Ovary (tissue), 9 donors: ENCODE data around the gene CCDC194. TPM values are rescaled to one million over a fixed set of nuclear protein-coding genes. Genes with fewer than 3 reads are reported as not detected.

Experiments used
- DNase-seq, 5 donors: peaks; one replicate each; pipeline ENCODE4 v3.0.0-alpha.2; 2019 to 2020
- H3K27ac ChIP-seq, 2 donors: fragments of 200-600 bp; one replicate each; pipeline versions ENCODE4 v1.5.1 to v1.8.0; 2019 to 2022
- H3K27me3 ChIP-seq: fragments of 200-600 bp; one replicate; pipeline ENCODE4 v1.8.0; 2022
- H3K36me3 ChIP-seq: fragments of 200-600 bp; sonication (generic); one replicate; pipeline ENCODE4 v1.5.1; 2019
- H3K4me1 ChIP-seq: one replicate; pipeline ENCODE4 v1.8.1; 2013; ENCODE audit warnings: mild to moderate bottlenecking, moderate library complexity; ENCODE audit not compliant: insufficient read depth
- H3K4me3 ChIP-seq: fragments of 200-600 bp; sonication (generic); one replicate; pipeline ENCODE4 v1.5.1; 2017
- H3K9me3 ChIP-seq, 2 donors: fragments of 200-600 bp in 1 of 2; sonication (generic) in 1 of 2; one replicate each; pipeline versions ENCODE4 v1.5.1 to v1.8.1; 2013 to 2019; ENCODE audit warnings: mild to moderate bottlenecking in 1 of 2, moderate library complexity in 1 of 2
- CTCF ChIP-seq, 3 donors: fragments of 450-650 bp in 2 of 3; fragments of 200-600 bp in 1 of 3; IDR thresholded peaks; one replicate each; pipeline versions ENCODE4 v1.5.1 to v1.8.0; 2016 to 2022; ENCODE audit warnings: antibody characterized with exemption in 3 of 3, mild to moderate bottlenecking in 1 of 3
- EP300 ChIP-seq: sonication (generic); formaldehyde crosslinking; IDR thresholded peaks from one replicate; pipeline ENCODE4 v1.6.1; 2017; ENCODE audit warnings: antibody characterized with exemption
- POLR2A ChIP-seq: fragments of 450-650 bp; IDR thresholded peaks from one replicate; pipeline ENCODE4 v1.6.1; 2017; ENCODE audit warnings: antibody characterized with exemption, mild to moderate bottlenecking, moderate library complexity
- WGBS, 3 donors: extraction: QIAGEN DNeasy Blood & Tissue Kit in 1 of 3; methylation state at CpG; one replicate each; pipeline versions ENCODE4 v1.1.5 to v1.1.7; 2013 to 2017; 5-methylcytosine and 5-hydroxymethylcytosine counted together
- intact Hi-C, 4 donors: fragments of 100-400 bp; cut with DNase I; formaldehyde crosslinking; loops; one replicate each; pipeline versions ENCODE4 v1.11.0 to v1.15.1; 2022 to 2023
- polyA plus RNA-seq, 2 donors: library from polyadenylated mRNA; stranded (reverse); fragments of 200-250 nt in 1 of 2; fragments of 350-450 nt in 1 of 2; fragmentation: Illumina TruSeq in 1 of 2; extraction: RNeasy Lipid Tissue Mini Kit (QIAGEN cat#74804) in 1 of 2; gene quantifications; one replicate each; pipeline ENCODE4 v1.2.3, GENCODE V29; 2013 to 2014
- total RNA-seq, 7 donors: library from RNA; depleted of rRNA in 2 of 7; stranded (reverse); fragments of >200 nt in 2 of 7; fragmentation: NEBNext Ultra II Directional in 3 of 7; extraction: Animal tissue kit (Norgen Biotek cat#: 25700) in 3 of 7; gene quantifications; one replicate each; pipeline versions ENCODE4 v1.1.0 to v1.2.4, GENCODE V29; 2016 to 2023
- donor health status: DM: no; HTN: no; CAD: no; lungs with moderate emphysema.
- donor health status: DM: no; HTN: no; CAD: no.
- donor health status: Bipolar disorder and iron deficiency.
- donor health status: DM: yes; HTN: yes; CAD: no.
- donor health status: DM: no; HTN: no; CAD: no.
- donor health status: DM: yes; HTN: yes; CAD: no.

The CCDC194 gene
- total and polyA plus RNA-seq, 9 donors = 0.69 to 13.6 (median 5.7) TPM

- no peak for TF ChIP-seq CTCF (IDR thresholded peaks at IDR 0.05)
- no peak for TF ChIP-seq POLR2A
- no peak for TF ChIP-seq EP300
- Histone ChIP-seq H3K27ac (peak overlapping the region in 1 of 2 donors; percentile 77), H3K4me3 (peak overlapping the region; percentile 75), H3K36me3 (no peaks in the 10 kb centered on the region), H3K4me1 (peaks cover 5% of the 10 kb centered on the region), H3K9me3 (no peaks in the 10 kb centered on the region), H3K27me3 (no peaks in the 10 kb centered on the region)
- intact Hi-C loops = no loop called here
- WGBS, 3 donors = 5 to 7% (median 6%) methylated on average over 8 of the region's 8 CpGs
- no peak for DNase-seq
Measured at GRCh38 chr19:17419154-17419620, 25.2 kb upstream of the CCDC194 start.

GRCh38 chr19:17418710-17419109, 24.7 kb upstream of the CCDC194 start:
- intact Hi-C loops = no loop called here
- no peaks in the 10 kb centered on the region for H3K36me3 ChIP-seq
- no peaks in the 10 kb centered on the region for H3K9me3 ChIP-seq
- no peak overlapping the region for H3K4me3 ChIP-seq
- H3K27me3 ChIP-seq = no peaks in the 10 kb centered on the region
- no peak overlapping the region for H3K27ac ChIP-seq
- WGBS, 3 donors = 36 to 53% (median 41%) methylated on average over 3 of the region's 3 CpGs
- no peak for DNase-seq
- peaks cover 10% of the 10 kb centered on the region for H3K4me1 ChIP-seq
- no peak for TF ChIP-seq EP300
- TF ChIP-seq CTCF (IDR thresholded peaks at IDR 0.05) = no peak

GRCh38 chr19:17415121-17415520, 21.1 kb upstream of the CCDC194 start:
- intact Hi-C loops = no loop called here
- H3K4me1 ChIP-seq = peaks cover 18% of the 10 kb centered on the region
- WGBS, 3 donors = 13 to 20% (median 17%) methylated on average over 6 of the region's 6 CpGs
- H3K4me3 ChIP-seq = no peak overlapping the region
- TF ChIP-seq CTCF (IDR thresholded peaks at IDR 0.05) = no peak
- TF ChIP-seq POLR2A = no peak
- TF ChIP-seq EP300 = no peak
- peak in 4 of 5 donors; percentile 59 to 75 (median 72) for DNase-seq
- no peaks in the 10 kb centered on the region for H3K36me3 ChIP-seq
- peak overlapping the region; percentile 56 to 87 for H3K27ac ChIP-seq
- H3K27me3 ChIP-seq = no peaks in the 10 kb centered on the region
- H3K9me3 ChIP-seq = no peaks in the 10 kb centered on the region

GRCh38 chr19:17414097-17414496, 20.1 kb upstream of the CCDC194 start:
- DNase-seq = no peak
- WGBS, 3 donors = 80 to 84% (median 82%) methylated on average over 8 of the region's 8 CpGs
- H3K4me3 ChIP-seq = no peak overlapping the region
- H3K9me3 ChIP-seq = no peaks in the 10 kb centered on the region
- no peaks in the 10 kb centered on the region for H3K27me3 ChIP-seq
- H3K27ac ChIP-seq = peak overlapping the region; percentile 56 to 87
- H3K36me3 ChIP-seq = no peaks in the 10 kb centered on the region
- intact Hi-C loops = no loop called here
- TF ChIP-seq EP300 = no peak
- TF ChIP-seq POLR2A = no peak
- TF ChIP-seq CTCF (IDR thresholded peaks at IDR 0.05) = no peak
- H3K4me1 ChIP-seq = peaks cover 19% of the 10 kb centered on the region
